DMS53 (cell line): Measurements from ENCODE around the gene HAND2.

Experiments used
- DNase-seq: peaks from one replicate; lab custom pipeline; 2025; lab: John Stamatoyannopoulos, UW

The HAND2 gene

GRCh38 chr4:173520921-173521466 is 9.0 kb downstream of the HAND2 start:
- no peak for DNase-seq

GRCh38 chr4:173519111-173520101 is 10.6 kb downstream of the HAND2 start:
- peak; percentile 8 for DNase-seq

- peak; percentile 8 for DNase-seq
Measured at GRCh38 chr4:173518425-173519102, 11.5 kb downstream of the HAND2 start.

- no peak for DNase-seq
Measured at GRCh38 chr4:173517781-173518424, 12.1 kb downstream of the HAND2 start.

- DNase-seq: no peak
Measured at GRCh38 chr4:173516621-173517524, 13.2 kb downstream of the HAND2 start.

- DNase-seq: no peak
Measured at GRCh38 chr4:173515458-173515857, 14.6 kb downstream of the HAND2 start.

GRCh38 chr4:173514641-173515217 is 15.3 kb downstream of the HAND2 start:
- DNase-seq: no peak

- no peak for DNase-seq
Measured at GRCh38 chr4:173513651-173514050, 16.4 kb downstream of the HAND2 start.

- DNase-seq: no peak
Measured at GRCh38 chr4:173511787-173512361, 18.2 kb downstream of the HAND2 start.

GRCh38 chr4:173509036-173510001 is 20.7 kb downstream of the HAND2 start:
- DNase-seq: no peak

GRCh38 chr4:173508386-173509035 is 21.5 kb downstream of the HAND2 start:
- DNase-seq: no peak

- no peak for DNase-seq
Measured at GRCh38 chr4:173507471-173508385, 22.3 kb downstream of the HAND2 start.

GRCh38 chr4:173506597-173507211 is 23.3 kb downstream of the HAND2 start:
- DNase-seq: no peak

GRCh38 chr4:173505924-173506518 is 24.0 kb downstream of the HAND2 start:
- DNase-seq: peak; percentile 74

- no peak for DNase-seq
Measured at GRCh38 chr4:173504181-173504503, 25.9 kb downstream of the HAND2 start.

- no peak for DNase-seq
Measured at GRCh38 chr4:173503330-173504180, 26.5 kb downstream of the HAND2 start.
